ENCODE measurements around the gene LGALS16.

DNA sequence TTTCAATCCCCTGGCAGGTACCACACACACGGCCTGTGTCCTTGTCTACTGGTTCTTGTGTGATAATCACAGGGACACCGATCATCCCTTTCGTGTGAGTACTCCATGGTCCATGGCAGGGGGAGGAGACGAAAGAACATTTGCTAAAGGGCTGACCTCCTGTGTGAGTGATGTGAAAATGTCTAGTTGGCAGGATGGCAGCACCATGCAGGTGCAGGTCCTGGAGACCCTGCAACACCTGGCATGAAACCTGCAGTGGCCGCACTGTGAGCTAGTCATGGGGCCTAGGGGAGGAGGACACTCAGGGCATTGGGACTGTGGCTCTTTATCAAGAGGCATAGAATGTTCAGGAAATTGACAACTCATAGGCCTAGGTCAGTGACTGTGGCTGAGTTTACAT lies 25.7 kb downstream of the LGALS16 start:
- TF ChIP-seq, protein P1, sequence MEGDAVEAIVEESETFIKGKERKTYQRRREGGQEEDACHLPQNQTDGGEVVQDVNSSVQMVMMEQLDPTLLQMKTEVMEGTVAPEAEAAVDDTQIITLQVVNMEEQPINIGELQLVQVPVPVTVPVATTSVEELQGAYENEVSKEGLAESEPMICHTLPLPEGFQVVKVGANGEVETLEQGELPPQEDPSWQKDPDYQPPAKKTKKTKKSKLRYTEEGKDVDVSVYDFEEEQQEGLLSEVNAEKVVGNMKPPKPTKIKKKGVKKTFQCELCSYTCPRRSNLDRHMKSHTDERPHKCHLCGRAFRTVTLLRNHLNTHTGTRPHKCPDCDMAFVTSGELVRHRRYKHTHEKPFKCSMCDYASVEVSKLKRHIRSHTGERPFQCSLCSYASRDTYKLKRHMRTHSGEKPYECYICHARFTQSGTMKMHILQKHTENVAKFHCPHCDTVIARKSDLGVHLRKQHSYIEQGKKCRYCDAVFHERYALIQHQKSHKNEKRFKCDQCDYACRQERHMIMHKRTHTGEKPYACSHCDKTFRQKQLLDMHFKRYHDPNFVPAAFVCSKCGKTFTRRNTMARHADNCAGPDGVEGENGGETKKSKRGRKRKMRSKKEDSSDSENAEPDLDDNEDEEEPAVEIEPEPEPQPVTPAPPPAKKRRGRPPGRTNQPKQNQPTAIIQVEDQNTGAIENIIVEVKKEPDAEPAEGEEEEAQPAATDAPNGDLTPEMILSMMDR (IDR thresholded peaks at IDR 0.05), result no peak
- TF ChIP-seq POLR2A (IDR thresholded peaks at IDR 0.05), result no peak
